Stomach smooth muscle (tissue), 2 donors: ENCODE results near the gene PEX11A.

ENCODE experiments used
- H3K27ac ChIP-seq: one replicate; pipeline ENCODE4 v1.7.0; 2013; ENCODE audit warnings: mild to moderate bottlenecking, low read length, inconsistent platforms
- H3K27me3 ChIP-seq, 2 donors: one replicate each; pipeline ENCODE4 v1.7.0; 2013; ENCODE audit warnings: low read length in 2 of 2; ENCODE audit not compliant: insufficient read depth in 2 of 2, control insufficient read depth in 1 of 2
- H3K36me3 ChIP-seq, 2 donors: one replicate each; pipeline ENCODE4 v1.7.0; 2013; ENCODE audit warnings: low read length in 2 of 2; ENCODE audit not compliant: control insufficient read depth in 2 of 2, insufficient read depth in 2 of 2
- H3K4me1 ChIP-seq: one replicate; pipeline ENCODE4 v1.7.0; 2013; ENCODE audit warnings: low read length; ENCODE audit not compliant: control insufficient read depth, insufficient read depth
- H3K4me3 ChIP-seq, 2 donors: one replicate each; pipeline ENCODE4 v1.7.0; 2013; ENCODE audit warnings: low read length in 2 of 2
- H3K9ac ChIP-seq, 2 donors: one replicate each; pipeline ENCODE4 v1.7.0; 2013; ENCODE audit warnings: low read length in 2 of 2, mild to moderate bottlenecking in 1 of 2
- H3K9me3 ChIP-seq, 2 donors: one replicate each; pipeline ENCODE4 v1.7.0; 2013; ENCODE audit warnings: low read length in 2 of 2; ENCODE audit not compliant: control insufficient read depth in 2 of 2
- donor health status: healthy.
- donor health status: Pancreatic carcinoma.

PEX11A gene

DNA sequence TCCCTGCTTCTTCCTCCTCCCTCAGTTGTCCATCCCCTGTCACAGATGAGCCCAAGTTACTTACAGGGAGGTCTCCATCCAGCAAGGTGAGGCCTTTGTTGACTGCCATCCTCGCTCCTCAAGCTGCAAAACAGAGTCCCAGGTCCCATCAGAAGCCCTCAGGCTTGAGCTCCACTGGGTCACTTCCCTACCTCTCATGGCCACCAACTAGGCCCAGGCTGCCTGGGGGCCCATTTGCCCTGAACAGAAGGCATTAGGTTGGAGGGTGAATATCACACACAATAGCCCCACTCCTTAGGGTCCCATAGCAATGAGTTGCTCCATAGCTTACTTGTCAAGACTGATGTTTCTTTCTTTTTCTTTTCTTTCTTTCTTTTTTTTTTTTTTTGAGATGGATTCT lies 13.2 kb downstream of the PEX11A start:
- no peak overlapping the region for H3K27ac ChIP-seq
- H3K9ac ChIP-seq: no peak overlapping the region
- H3K9me3 ChIP-seq: no peaks in the 10 kb centered on the region
- H3K4me3 ChIP-seq: no peak overlapping the region
- no peaks in the 10 kb centered on the region for H3K36me3 ChIP-seq
- no peaks in the 10 kb centered on the region for H3K27me3 ChIP-seq
- H3K4me1 ChIP-seq: peaks cover 13% of the 10 kb centered on the region

- Histone ChIP-seq H3K36me3 (no peaks in the 10 kb centered on the region), H3K27ac (no peak overlapping the region), H3K4me1 (peaks cover 10% of the 10 kb centered on the region), H3K4me3 (no peak overlapping the region), H3K27me3 (no peaks in the 10 kb centered on the region), H3K9me3 (no peaks in the 10 kb centered on the region), H3K9ac (no peak overlapping the region)
Observed at GRCh38 chr15:89675606-89676005, 14.9 kb downstream of the PEX11A start.

DNA sequence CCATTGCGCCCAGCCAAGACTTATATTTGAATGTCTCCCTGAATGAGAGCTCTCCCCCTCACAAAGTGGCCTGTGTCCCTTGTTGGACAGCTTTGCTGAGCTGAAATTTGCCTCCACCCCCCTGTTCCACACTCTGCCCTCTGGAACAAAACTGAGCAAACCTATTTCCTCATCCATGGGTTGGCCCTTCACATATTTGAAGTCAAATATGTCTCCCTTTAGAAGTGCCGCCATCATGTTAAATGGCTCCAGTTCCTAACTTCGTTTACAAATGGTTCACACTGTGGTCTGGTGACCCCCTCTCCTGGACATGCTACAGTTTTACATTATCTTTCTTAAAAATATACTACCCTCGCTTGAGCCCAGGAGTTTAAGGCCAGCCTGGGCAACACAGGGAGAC lies 16.0 kb downstream of the PEX11A start:
- H3K4me1 ChIP-seq: peaks cover 3% of the 10 kb centered on the region
- H3K9ac ChIP-seq: no peak overlapping the region
- H3K36me3 ChIP-seq: no peaks in the 10 kb centered on the region
- no peaks in the 10 kb centered on the region for H3K27me3 ChIP-seq
- H3K27ac ChIP-seq: no peak overlapping the region
- no peak overlapping the region for H3K4me3 ChIP-seq
- no peaks in the 10 kb centered on the region for H3K9me3 ChIP-seq

DNA sequence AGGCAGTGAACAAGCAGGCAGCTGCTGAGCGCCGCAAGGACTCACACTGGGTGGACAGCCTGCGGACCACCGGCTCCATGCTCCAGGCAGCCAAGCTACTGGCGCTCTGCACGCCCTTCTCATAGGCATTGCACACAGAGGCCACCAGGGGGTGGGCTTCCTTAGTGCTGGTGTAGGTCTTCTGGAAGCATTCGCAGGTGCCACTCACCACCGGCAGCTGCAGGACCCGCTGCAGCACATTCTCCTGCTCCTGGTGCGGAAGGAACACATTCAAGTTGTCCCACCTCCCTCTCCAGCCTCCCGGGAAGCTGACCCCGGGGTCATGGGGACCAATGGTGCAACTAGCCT lies 17.4 kb downstream of the PEX11A start:
- no peaks in the 10 kb centered on the region for H3K36me3 ChIP-seq
- H3K4me3 ChIP-seq: no peak overlapping the region
- H3K27me3 ChIP-seq: no peaks in the 10 kb centered on the region
- H3K27ac ChIP-seq: no peak overlapping the region
- H3K4me1 ChIP-seq: peaks cover 3% of the 10 kb centered on the region
- no peak overlapping the region for H3K9ac ChIP-seq
- no peaks in the 10 kb centered on the region for H3K9me3 ChIP-seq

DNA sequence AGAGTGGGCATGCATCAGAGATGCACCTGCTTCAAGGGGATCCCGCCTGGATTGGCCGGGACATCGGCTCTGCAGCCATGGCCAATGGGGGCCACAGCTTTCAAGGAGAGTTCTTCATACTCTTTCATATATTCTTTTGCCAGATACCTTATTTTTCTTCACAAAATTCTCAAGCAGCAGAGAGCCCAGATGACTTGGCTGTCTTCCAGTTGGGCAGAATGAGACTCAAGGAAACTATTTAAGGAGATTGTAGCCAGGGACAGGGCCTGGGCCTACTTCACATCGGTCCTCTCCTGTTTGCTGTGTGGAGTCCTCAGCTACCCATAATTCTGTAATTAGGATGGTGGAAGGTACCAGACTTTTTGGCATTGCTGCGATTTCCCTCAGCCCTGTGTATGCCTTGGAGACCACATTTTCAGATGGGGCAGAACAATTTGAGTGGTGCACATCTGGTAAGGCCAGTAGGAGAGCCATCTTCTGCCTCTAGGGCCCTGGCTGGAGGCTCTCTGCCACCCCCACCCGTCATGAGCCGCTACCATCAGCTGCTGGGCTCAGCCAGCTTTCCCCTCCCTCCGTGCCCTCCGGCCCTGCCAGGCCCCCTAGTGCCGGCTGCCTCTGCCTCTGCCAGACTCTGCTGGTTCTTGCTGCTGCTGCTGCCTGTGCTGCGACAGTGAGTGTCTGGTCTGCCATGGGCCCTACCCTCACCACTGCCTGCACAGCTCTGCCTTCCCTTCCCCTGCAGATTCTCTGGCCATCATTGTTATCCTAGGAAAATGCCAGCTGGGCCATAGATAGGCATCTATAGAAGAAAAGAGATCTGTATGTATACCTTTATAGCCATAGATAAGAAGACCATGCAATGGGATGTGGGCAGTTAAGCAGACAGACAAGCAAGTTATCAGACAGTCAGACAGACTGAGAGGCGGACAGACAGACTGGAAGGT lies 18.1 kb downstream of the PEX11A start:
- H3K27me3 ChIP-seq: no peaks in the 10 kb centered on the region
- no peaks in the 10 kb centered on the region for H3K9me3 ChIP-seq
- H3K4me3 ChIP-seq: no peak overlapping the region
- peak overlapping the region in 1 of 2 donors; percentile 21 for H3K9ac ChIP-seq
- no peaks in the 10 kb centered on the region for H3K36me3 ChIP-seq
- H3K4me1 ChIP-seq: peaks cover 3% of the 10 kb centered on the region
- no peak overlapping the region for H3K27ac ChIP-seq

DNA sequence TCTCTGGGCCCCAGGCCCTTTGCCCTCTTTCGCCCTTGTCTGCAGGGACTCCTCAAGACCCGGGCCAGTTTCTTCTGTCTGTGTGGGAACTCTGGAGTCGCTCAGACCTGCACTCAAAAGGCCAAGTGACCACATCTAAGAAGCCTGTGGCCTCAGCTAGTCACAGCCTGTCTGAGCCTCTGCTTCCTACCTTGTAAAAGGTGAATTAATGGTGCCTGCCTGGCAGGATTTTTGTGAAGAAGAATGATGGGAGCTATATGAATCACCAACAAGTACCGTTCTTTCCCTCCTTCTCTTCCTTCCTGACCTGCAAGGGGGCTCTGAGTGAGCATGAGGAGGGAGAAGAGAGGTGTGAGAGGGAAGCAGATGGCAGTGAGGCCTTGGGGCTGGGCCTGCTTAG lies 18.9 kb downstream of the PEX11A start:
- H3K9me3 ChIP-seq: no peaks in the 10 kb centered on the region
- H3K4me1 ChIP-seq: peaks cover 3% of the 10 kb centered on the region
- H3K4me3 ChIP-seq: no peak overlapping the region
- no peaks in the 10 kb centered on the region for H3K27me3 ChIP-seq
- no peaks in the 10 kb centered on the region for H3K36me3 ChIP-seq
- H3K9ac ChIP-seq: no peak overlapping the region
- no peak overlapping the region for H3K27ac ChIP-seq

- Histone ChIP-seq H3K4me3 (no peak overlapping the region), H3K9me3 (no peaks in the 10 kb centered on the region), H3K27me3 (no peaks in the 10 kb centered on the region), H3K4me1 (peaks cover 3% of the 10 kb centered on the region), H3K36me3 (no peaks in the 10 kb centered on the region), H3K27ac (no peak overlapping the region), H3K9ac (no peak overlapping the region)
Observed at GRCh38 chr15:89670971-89671560, 19.5 kb downstream of the PEX11A start.

DNA sequence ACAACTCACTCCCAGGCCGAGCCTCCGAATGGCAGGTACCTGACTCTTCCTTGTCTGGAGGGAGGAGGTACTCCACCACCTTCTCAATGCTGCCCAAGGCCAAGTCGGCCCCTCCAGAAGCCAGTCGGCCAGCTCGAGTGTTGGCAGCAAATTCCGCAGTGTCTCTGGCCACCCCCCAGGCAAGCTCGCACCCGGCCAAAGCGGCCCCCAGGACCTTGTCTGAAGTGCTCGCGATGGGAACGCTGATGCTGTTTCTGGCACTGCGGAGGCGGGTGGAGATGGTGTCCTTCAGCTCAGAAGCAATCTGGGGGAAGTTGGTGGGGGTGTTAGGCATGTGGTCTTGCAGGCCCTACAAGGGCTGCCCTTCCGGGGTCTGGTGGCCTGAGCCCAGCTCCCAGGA lies 20.6 kb downstream of the PEX11A start:
- Histone ChIP-seq H3K27ac (no peak overlapping the region), H3K9ac (no peak overlapping the region), H3K4me1 (peaks cover 9% of the 10 kb centered on the region), H3K4me3 (no peak overlapping the region), H3K27me3 (no peaks in the 10 kb centered on the region), H3K36me3 (no peaks in the 10 kb centered on the region), H3K9me3 (no peaks in the 10 kb centered on the region)

DNA sequence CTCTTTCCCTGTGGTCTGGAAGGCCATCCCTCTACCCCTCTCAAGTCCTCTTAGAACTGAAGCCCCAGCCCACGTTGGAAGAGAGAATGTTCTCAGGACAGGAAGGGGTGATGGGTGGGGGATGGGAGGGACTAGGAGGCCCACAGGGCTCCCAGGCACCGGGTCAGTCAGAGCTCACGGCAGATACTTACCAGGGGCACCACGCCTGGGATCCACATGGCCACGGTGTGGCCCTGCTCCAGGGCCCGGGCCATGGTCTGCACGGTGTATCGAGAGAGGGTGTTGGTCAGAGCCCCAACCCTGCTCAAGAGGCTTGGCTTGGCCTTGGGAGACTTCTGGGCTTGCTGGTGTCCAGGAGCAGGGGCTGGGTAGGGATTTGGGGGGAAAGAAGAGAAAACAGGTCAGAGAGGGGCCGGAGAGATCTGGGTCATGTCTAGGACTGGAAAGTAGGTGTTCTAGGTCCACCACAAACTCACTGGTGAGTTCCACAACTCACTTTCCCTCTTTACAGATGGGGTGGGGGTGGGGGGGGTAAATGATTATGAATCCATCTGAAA lies 21.2 kb downstream of the PEX11A start:
- Histone ChIP-seq H3K9me3 (no peaks in the 10 kb centered on the region), H3K27ac (no peak overlapping the region), H3K4me3 (no peak overlapping the region), H3K27me3 (no peaks in the 10 kb centered on the region), H3K9ac (no peak overlapping the region), H3K36me3 (no peaks in the 10 kb centered on the region), H3K4me1 (peaks cover 11% of the 10 kb centered on the region)

GRCh38 chr15:89668171-89668570 lies 22.4 kb downstream of the PEX11A start:
- no peaks in the 10 kb centered on the region for H3K9me3 ChIP-seq
- no peak overlapping the region for H3K9ac ChIP-seq
- no peak overlapping the region for H3K4me3 ChIP-seq
- no peaks in the 10 kb centered on the region for H3K36me3 ChIP-seq
- H3K4me1 ChIP-seq: peaks cover 12% of the 10 kb centered on the region
- H3K27ac ChIP-seq: no peak overlapping the region
- H3K27me3 ChIP-seq: no peaks in the 10 kb centered on the region

DNA sequence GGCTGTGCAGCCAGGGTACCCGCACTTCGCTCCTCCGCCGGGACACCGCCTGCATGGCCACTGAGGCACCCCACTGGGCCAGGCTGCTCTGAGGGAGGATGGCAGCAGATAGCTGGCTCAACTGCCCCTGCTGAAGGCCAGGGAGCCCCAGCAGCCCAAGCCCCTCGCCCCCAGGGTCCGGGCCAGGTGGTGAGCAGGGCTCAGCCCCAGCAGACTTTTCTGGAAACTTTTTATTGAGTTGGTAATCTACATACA lies 22.9 kb downstream of the PEX11A start:
- Histone ChIP-seq H3K27ac (no peak overlapping the region), H3K4me3 (no peak overlapping the region), H3K4me1 (peaks cover 17% of the 10 kb centered on the region), H3K36me3 (no peaks in the 10 kb centered on the region), H3K9me3 (no peaks in the 10 kb centered on the region), H3K9ac (no peak overlapping the region), H3K27me3 (no peaks in the 10 kb centered on the region)
